ENCODE results near the gene DRAP1.
"Not testable (repeated sequence)": the region's sequence is repeated elsewhere in the genome, so short reads cannot be mapped to it uniquely, and the experiment has no call there.

Gene DRAP1

DNA sequence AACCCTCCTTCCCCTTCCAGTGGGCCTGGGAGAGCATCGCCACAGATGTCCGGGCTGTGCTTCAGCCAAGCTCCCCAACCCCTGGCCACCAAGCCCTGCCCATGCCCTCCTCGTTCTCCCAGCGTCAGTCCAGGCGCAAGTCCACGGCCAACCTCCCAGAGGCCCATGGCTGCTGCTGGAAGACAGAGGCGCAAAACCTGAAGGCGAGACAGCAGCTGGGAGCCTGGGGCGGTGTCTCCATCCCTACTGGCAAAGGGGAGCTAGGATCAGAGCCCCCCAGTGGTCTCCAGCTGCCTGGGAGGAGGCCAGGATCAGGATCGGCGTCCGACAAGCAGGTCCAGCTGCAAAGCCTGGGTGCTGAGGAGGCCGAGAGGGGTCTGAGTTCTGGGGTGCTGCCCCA, 27.9 kb downstream of the DRAP1 start:
- no peak overlapping the region for H3K27ac ChIP-seq
- TF ChIP-seq ZFX (IDR thresholded peaks at IDR 0.05): no peak
- TF ChIP-seq, protein P1, sequence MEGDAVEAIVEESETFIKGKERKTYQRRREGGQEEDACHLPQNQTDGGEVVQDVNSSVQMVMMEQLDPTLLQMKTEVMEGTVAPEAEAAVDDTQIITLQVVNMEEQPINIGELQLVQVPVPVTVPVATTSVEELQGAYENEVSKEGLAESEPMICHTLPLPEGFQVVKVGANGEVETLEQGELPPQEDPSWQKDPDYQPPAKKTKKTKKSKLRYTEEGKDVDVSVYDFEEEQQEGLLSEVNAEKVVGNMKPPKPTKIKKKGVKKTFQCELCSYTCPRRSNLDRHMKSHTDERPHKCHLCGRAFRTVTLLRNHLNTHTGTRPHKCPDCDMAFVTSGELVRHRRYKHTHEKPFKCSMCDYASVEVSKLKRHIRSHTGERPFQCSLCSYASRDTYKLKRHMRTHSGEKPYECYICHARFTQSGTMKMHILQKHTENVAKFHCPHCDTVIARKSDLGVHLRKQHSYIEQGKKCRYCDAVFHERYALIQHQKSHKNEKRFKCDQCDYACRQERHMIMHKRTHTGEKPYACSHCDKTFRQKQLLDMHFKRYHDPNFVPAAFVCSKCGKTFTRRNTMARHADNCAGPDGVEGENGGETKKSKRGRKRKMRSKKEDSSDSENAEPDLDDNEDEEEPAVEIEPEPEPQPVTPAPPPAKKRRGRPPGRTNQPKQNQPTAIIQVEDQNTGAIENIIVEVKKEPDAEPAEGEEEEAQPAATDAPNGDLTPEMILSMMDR (conservative IDR thresholded peaks at IDR 0.05): no peak

DNA sequence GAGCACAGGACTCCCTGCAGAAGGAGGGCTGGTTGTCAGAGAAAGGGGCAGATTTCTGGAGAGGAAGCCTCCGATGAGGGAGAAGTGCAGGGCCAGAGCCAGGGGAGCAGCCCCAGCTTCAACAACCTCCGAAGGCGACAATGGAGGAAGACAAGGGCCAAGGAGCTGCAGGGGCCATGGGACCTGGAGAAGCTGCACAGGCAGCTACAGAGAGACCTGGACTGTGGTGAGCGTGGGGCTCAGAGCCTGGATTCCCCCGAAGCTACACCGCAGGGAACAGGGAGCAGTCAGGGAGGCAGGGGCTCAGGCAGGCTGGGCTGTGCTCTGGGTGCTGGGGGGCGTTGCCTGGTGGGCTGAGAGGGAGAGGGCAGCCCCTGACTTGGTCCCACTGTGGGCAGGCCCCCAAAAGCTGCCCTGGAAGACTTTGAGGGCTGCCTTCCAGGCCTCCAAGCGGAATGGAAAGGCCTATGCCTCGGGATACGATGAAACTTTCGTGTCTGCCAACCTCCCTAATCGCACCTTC, 28.4 kb downstream of the DRAP1 start:
- TF ChIP-seq, protein P1 (conservative IDR thresholded peaks at IDR 0.05): no peak
- TF ChIP-seq ZFX (IDR thresholded peaks at IDR 0.05): no peak
- H3K27ac ChIP-seq: no peak overlapping the region

GRCh38 chr11:65950711-65951110, 31.5 kb downstream of the DRAP1 start:
- H3K27ac ChIP-seq: not testable (repeated sequence)

- not testable (repeated sequence) for H3K27ac ChIP-seq
These were observed 32.4 kb downstream of the DRAP1 start for GRCh38 chr11:65951641-65952040.

- TF ChIP-seq, protein P1 (conservative IDR thresholded peaks at IDR 0.05): no peak
- TF ChIP-seq ZFX (IDR thresholded peaks at IDR 0.05): no peak
- H3K27ac ChIP-seq: no peak overlapping the region
These were observed 32.9 kb downstream of the DRAP1 start for GRCh38 chr11:65952052-65952521.

DNA sequence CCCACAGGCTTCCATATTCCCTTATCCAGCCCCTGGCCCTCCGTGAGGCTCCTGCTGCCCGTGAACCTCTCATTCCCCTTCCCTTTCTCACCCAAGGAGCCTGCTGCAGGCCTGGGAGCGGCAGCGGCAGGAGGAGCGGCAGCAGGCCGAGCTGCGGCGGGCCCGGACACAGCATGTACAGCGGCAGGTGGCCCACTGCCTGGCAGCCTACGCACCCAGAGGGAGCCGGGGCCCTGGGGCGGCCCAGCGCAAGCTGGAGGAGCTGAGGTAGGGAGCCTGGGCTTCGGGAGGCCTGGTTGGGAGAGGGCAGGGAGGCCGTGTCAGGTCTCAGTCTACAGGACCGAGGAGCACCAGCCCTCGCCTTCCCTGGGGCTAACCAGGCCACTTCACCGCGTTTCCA, 34.2 kb downstream of the DRAP1 start:
- H3K27ac ChIP-seq: no peak overlapping the region
- TF ChIP-seq, protein P1 (conservative IDR thresholded peaks at IDR 0.05): no peak
- no peak for TF ChIP-seq ZFX (IDR thresholded peaks at IDR 0.05)

DNA sequence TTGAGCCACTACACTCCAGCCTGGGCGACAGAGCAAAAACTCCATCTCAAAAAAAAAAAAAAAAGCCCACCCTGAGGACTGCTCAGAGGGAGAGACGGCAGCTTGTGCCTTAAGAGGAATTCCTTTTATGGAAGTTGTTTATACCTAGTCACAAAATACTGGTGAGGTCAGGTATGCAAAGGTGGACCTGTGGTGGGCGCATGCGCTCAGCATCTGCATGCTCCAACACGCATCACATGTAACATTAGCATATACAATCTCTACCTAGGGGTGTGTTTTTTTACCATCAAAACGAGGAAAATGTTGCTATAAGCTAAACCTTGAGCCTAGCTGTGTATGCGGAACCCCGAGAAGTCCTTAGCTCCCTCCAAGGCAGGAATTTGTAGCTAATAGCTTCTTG, 35.5 kb downstream of the DRAP1 start:
- no peak overlapping the region for H3K27ac ChIP-seq
- no peak for TF ChIP-seq ZFX (IDR thresholded peaks at IDR 0.05)
- TF ChIP-seq, protein P1 (conservative IDR thresholded peaks at IDR 0.05): no peak

DNA sequence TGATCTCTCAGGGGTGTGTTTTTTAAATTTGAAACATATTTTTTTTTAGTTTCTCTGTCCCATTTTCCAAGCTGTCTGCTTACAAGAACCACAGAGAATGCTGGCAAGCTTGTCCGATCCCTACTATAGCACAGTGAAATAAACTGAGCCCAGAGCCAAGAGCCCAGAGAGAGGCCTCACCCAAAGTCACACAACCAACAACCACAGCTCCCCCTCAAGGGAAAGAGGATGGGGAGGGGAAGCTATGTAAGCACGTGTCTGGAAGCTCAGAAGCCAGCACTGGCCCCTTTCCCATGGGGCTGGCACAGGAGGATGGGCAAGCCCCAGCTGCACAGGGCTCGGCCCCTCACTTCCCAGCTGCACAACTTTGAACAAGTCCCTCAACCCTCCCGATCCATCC, 39.1 kb downstream of the DRAP1 start:
- TF ChIP-seq, protein P1 (conservative IDR thresholded peaks at IDR 0.05): no peak
- no peak for TF ChIP-seq ZFX (IDR thresholded peaks at IDR 0.05)
- no peak overlapping the region for H3K27ac ChIP-seq

All from C4-2B (cell line).